Brain pericyte (primary cell): ENCODE data around the gene DEFB128.

ENCODE experiments used
- DNase-seq: peaks from one replicate; pipeline ENCODE4 v3.0.0-alpha.2; 2012; ENCODE audit warnings: low read depth, low spot score

DEFB128 gene

GRCh38 chr20:152131-152530 is 37.4 kb downstream of the DEFB128 start:
- DNase-seq, result no peak

GRCh38 chr20:145877-146276 is 43.6 kb downstream of the DEFB128 start:
- no peak for DNase-seq

DNA sequence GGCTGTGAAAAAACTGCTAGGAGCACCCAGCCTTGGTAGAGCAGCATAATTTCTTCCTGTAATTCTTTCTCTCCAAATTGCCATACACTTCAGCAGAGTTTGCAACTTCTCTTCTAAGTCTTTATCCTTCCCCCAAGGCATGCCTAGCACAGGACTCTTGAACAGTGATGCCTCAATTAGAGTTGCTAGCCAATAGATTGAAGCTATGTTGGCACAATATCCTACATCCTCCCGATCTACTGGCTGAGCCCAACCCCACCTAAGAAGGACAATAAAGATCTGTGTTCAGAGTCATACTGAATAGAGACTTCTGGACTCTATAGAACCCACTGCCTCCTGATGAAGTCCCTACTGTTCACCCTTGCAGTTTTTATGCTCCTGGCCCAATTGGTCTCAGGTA is 47.2 kb downstream of the DEFB128 start, which contains the start of gene DEFB126:
DEFB126 (plus strand) TSS at position 301 of the 400 bp plus-strand sequence; CDS start at position 340, 39 bp downstream.
- no peak for DNase-seq
